Measurements from ENCODE around the gene TBC1D2. TPM values are rescaled to one million over a fixed set of nuclear protein-coding genes. Genes with fewer than 3 reads are reported as not detected.

TBC1D2 gene
- total and polyA plus RNA-seq, 2 experiments from 2014 or later = 3.7 to 6.8 TPM

- TF ChIP-seq, protein P1, sequence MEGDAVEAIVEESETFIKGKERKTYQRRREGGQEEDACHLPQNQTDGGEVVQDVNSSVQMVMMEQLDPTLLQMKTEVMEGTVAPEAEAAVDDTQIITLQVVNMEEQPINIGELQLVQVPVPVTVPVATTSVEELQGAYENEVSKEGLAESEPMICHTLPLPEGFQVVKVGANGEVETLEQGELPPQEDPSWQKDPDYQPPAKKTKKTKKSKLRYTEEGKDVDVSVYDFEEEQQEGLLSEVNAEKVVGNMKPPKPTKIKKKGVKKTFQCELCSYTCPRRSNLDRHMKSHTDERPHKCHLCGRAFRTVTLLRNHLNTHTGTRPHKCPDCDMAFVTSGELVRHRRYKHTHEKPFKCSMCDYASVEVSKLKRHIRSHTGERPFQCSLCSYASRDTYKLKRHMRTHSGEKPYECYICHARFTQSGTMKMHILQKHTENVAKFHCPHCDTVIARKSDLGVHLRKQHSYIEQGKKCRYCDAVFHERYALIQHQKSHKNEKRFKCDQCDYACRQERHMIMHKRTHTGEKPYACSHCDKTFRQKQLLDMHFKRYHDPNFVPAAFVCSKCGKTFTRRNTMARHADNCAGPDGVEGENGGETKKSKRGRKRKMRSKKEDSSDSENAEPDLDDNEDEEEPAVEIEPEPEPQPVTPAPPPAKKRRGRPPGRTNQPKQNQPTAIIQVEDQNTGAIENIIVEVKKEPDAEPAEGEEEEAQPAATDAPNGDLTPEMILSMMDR (conservative IDR thresholded peaks at IDR 0.05; ENCODE audit: low read depth in 2 of 2) = peak; percentile 51 to 77
- TF ChIP-seq POLR2AphosphoS5 (IDR thresholded peaks at IDR 0.05; ENCODE audit: low read depth) (peak; percentile 56), EZH2 (IDR thresholded peaks at IDR 0.05; ENCODE audit: low read depth, unreplicated experiment) (no peak)
- peak within 1 kb of the TSS; percentile 86 for H3K4me3 ChIP-seq
- peak within 1 kb of the TSS; percentile 83 for H3K4me3 Mint-ChIP-seq
- H2AFZ ChIP-seq = peak within 1 kb of the TSS; percentile 96
- H3K36me3 Mint-ChIP-seq (ENCODE audit: low read depth) = no peaks in the 10 kb centered on the region
- no peaks in the 10 kb centered on the region; the same call in 2 of the 3 replicates for H3K9me3 Mint-ChIP-seq
- peaks cover 29% of the 10 kb centered on the region for H3K4me1 Mint-ChIP-seq
- peak within 1 kb of the TSS; percentile 91 for H3K4me2 ChIP-seq
- peaks cover 27% of the 10 kb centered on the region for H3K27me3 Mint-ChIP-seq (ENCODE audit: insufficient read depth, low read depth, poor library complexity)
- peaks cover 27% of the 10 kb centered on the region for H3K79me2 ChIP-seq (replicated peaks; ENCODE audit: insufficient read depth)
- no peak within 1 kb of the TSS for H3K27ac ChIP-seq (ENCODE audit: low read depth)
- H3K27me3 ChIP-seq (ENCODE audit: insufficient read depth) = no peaks in the 10 kb centered on the region
- H3K36me3 ChIP-seq (ENCODE audit: insufficient read depth) = no peaks in the 10 kb centered on the region
- peak; percentile 91 for DNase-seq (ENCODE audit: low spot score)
- H3F3A ChIP-seq (replicated peaks; ENCODE audit: low read depth) = peaks cover 3% of the 10 kb centered on the region; the same call in 1 of the 2 replicates
- peak; percentile 83 for ATAC-seq
- H4K20me1 ChIP-seq (replicated peaks; ENCODE audit: insufficient read depth) = no peaks in the 10 kb centered on the region; the same call in 1 of the 2 replicates
- no peaks in the 10 kb centered on the region for H3K9me2 ChIP-seq (ENCODE audit: insufficient read depth)
- peaks cover 18% of the 10 kb centered on the region for H3K4me1 ChIP-seq (ENCODE audit: insufficient read depth)
- peak within 1 kb of the TSS; percentile 62; the same call in 1 of the 2 replicates for H3K27ac Mint-ChIP-seq
Measured at GRCh38 chr9:98192503-98193335, 62.7 kb downstream of the TBC1D2 start, which contains the start of gene CORO2A. TSS of gene CORO2A (minus strand) at chr9:98192637. CDS start at chr9:98157660, 34,977 bp downstream.

DNA sequence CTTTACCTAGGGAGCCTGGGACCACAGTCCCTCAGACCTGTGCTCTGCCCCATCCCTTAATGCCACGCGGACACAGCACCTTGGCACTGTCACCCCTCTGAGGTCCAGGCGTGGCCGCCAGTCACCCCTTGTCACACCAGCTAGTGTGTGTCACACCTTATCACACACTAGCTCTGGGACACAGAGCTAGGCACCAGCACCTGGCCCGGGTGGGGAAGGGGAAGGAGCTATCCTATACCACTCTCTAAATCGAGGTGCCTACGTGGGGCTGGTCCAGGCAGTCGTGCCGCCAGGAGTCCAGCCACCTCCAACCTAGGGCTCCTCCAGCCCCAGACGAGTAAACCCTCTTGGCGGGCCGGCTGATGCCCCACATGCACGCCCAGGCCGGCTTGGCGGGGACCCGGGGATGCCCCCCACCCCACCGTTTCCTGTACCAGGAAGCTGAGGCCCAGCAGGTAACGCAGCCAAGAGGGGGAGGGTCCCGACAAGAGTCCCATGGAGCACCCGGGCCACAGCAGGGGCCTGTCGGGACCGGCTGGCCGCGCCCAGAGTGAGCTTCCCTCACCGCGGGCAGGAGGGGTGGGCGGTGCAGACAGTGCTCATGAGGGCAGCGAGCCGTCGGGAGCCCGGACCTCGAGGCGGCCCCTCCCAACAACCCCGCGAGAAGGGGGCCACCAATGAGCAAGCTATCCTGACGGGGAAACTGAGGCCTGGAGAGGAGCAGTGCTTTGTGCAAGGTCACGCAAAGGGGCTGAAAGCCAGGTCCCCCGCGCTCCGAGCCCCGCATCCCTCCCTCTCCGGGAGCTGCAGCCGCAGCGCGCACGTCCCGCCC, 63.6 kb downstream of the TBC1D2 start:
- H3F3A ChIP-seq (replicated peaks; ENCODE audit: low read depth) = peaks cover 3% of the 10 kb centered on the region; the same call in 1 of the 2 replicates
- no peaks in the 10 kb centered on the region for H3K36me3 Mint-ChIP-seq (ENCODE audit: low read depth)
- H3K9me2 ChIP-seq (ENCODE audit: insufficient read depth) = no peaks in the 10 kb centered on the region
- H3K27ac ChIP-seq (ENCODE audit: low read depth) = no peak overlapping the region
- peak overlapping the region; percentile 86 for H3K4me3 ChIP-seq
- H4K20me1 ChIP-seq (replicated peaks; ENCODE audit: insufficient read depth) = no peaks in the 10 kb centered on the region; the same call in 1 of the 2 replicates
- H3K27me3 ChIP-seq (ENCODE audit: insufficient read depth) = no peaks in the 10 kb centered on the region
- TF ChIP-seq, protein P2, sequence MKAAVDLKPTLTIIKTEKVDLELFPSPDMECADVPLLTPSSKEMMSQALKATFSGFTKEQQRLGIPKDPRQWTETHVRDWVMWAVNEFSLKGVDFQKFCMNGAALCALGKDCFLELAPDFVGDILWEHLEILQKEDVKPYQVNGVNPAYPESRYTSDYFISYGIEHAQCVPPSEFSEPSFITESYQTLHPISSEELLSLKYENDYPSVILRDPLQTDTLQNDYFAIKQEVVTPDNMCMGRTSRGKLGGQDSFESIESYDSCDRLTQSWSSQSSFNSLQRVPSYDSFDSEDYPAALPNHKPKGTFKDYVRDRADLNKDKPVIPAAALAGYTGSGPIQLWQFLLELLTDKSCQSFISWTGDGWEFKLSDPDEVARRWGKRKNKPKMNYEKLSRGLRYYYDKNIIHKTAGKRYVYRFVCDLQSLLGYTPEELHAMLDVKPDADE (IDR thresholded peaks at IDR 0.05) = peak; percentile 42; the same call in 1 of the 2 replicates
- TF ChIP-seq ZNF114 (CRISPR knock-in tag; IDR thresholded peaks at IDR 0.05) = no peak
- TF ChIP-seq, protein P3, sequence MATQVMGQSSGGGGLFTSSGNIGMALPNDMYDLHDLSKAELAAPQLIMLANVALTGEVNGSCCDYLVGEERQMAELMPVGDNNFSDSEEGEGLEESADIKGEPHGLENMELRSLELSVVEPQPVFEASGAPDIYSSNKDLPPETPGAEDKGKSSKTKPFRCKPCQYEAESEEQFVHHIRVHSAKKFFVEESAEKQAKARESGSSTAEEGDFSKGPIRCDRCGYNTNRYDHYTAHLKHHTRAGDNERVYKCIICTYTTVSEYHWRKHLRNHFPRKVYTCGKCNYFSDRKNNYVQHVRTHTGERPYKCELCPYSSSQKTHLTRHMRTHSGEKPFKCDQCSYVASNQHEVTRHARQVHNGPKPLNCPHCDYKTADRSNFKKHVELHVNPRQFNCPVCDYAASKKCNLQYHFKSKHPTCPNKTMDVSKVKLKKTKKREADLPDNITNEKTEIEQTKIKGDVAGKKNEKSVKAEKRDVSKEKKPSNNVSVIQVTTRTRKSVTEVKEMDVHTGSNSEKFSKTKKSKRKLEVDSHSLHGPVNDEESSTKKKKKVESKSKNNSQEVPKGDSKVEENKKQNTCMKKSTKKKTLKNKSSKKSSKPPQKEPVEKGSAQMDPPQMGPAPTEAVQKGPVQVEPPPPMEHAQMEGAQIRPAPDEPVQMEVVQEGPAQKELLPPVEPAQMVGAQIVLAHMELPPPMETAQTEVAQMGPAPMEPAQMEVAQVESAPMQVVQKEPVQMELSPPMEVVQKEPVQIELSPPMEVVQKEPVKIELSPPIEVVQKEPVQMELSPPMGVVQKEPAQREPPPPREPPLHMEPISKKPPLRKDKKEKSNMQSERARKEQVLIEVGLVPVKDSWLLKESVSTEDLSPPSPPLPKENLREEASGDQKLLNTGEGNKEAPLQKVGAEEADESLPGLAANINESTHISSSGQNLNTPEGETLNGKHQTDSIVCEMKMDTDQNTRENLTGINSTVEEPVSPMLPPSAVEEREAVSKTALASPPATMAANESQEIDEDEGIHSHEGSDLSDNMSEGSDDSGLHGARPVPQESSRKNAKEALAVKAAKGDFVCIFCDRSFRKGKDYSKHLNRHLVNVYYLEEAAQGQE (IDR thresholded peaks at IDR 0.05; ENCODE audit: unreplicated experiment) = no peak
- H2AFZ ChIP-seq = peak overlapping the region; percentile 88
- peaks cover 18% of the 10 kb centered on the region for H3K4me1 ChIP-seq (ENCODE audit: insufficient read depth)
- ATAC-seq (peak; percentile 45), DNase-seq (ENCODE audit: low spot score) (peak; percentile 60)
- H3K4me3 Mint-ChIP-seq = peak overlapping the region; percentile 71
- no peaks in the 10 kb centered on the region for H3K36me3 ChIP-seq (ENCODE audit: insufficient read depth)
- peaks cover 32% of the 10 kb centered on the region for H3K4me1 Mint-ChIP-seq
- no peak overlapping the region for H3K27ac Mint-ChIP-seq
- H3K79me2 ChIP-seq (replicated peaks; ENCODE audit: insufficient read depth) = peaks cover 35% of the 10 kb centered on the region
- H3K9me3 Mint-ChIP-seq = no peaks in the 10 kb centered on the region; the same call in 2 of the 3 replicates
- H3K4me2 ChIP-seq = peak overlapping the region; percentile 91
- H3K27me3 Mint-ChIP-seq (ENCODE audit: insufficient read depth, low read depth, poor library complexity) = peaks cover 27% of the 10 kb centered on the region
